Activated T-cell treated with anti-CD3 and anti-CD28 coated beads for 48 hours (primary cell): ENCODE results near the gene GCA.

Experiments used
- DNase-seq: peaks from one replicate; pipeline ENCODE4 v3.0.0-alpha.2; 2020; ENCODE audit warnings: low read depth

Gene GCA, protein sequence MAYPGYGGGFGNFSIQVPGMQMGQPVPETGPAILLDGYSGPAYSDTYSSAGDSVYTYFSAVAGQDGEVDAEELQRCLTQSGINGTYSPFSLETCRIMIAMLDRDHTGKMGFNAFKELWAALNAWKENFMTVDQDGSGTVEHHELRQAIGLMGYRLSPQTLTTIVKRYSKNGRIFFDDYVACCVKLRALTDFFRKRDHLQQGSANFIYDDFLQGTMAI

DNA sequence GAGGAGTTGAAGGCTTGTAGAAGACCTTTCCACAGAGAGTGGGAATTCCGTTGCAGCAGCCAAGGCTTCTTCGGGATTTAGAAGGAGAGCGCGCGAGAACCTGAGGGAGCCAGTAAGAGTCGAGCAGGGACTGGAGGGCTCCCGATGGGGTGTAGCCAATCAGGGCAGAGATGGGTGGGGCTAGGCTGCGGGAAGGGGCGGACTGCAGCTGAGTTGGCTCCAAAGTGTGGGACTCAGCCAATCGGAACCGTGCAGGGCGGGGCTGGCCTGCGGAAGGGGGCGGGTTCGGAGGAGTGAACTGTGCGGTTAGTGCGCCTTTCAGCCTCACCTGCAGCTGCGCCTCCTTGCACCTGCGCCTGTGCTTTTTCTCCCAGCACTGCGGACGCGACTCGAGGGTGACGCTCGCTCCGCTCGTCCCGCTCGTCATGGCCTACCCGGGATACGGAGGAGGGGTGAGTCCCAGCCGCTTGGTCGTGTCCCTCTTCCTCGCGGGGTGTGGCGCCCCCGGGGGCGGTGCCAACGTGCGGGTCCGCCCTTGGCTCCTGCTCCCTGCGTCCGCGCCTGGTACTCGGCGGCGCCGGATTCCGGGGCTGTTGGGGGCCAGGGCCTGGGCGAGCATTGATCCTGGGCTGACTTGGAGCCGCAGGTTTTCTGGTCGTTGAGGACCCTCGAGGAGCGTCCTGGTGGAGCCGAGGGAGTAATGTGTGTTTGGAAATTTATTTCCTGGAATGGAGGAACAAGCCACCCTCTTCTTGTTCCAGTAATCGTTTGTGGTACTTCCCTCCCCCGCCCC lies at the start of gene GCA:
TSS of gene GCA (plus strand) at position 309 of the 793 bp plus-strand sequence. CDS start at position 426, 117 bp downstream.
- DNase-seq: peak; percentile 96

GRCh38 chr2:162295009-162295408 lies 48.9 kb upstream of the GCA start:
- no peak for DNase-seq

- no peak for DNase-seq
These were observed 45.9 kb upstream of the GCA start for GRCh38 chr2:162297925-162298552.

GRCh38 chr2:162298669-162299335 lies 45.1 kb upstream of the GCA start:
- no peak for DNase-seq

GRCh38 chr2:162300266-162300665 lies 43.7 kb upstream of the GCA start:
- no peak for DNase-seq

- peak; percentile 12 for DNase-seq
These were observed 42.7 kb upstream of the GCA start for GRCh38 chr2:162301151-162301804.

DNA sequence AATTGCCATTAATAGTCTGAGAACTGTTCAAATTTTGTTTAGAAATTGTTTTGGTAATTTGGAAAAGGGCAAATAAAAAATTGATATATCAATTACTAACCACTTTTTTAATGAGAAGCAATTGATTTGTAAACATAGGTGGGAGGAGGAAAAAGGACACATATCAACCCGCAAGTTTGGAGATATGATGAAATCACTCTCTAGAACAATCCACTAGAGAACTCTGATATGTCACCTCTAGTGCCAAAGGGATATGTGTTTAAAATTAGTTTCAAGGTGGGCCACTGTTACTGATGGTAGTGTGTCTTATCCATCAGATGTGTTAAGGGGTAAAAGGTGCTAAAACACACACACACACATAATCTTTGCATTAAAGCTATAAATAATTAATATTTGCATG lies 42.1 kb upstream of the GCA start:
- no peak for DNase-seq

DNA sequence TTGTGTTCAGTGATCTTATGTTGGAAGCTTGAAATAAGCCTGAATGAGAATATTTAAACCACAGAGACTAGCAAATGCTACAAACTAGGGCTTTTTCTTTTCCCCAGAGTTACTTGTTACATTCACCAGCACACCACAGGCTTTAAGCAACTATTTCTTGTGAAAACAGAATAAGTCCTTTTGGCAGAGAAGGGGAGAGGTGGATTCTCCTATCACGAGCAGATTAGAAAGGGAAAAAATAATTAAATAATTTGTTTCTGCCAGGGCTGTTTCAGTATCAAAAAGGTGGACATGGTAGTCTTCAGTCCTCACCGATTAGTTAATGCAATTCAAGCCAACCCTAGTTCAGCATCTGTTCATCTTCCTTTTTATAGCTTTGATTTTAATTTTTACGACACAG lies 38.0 kb upstream of the GCA start:
- no peak for DNase-seq

DNA sequence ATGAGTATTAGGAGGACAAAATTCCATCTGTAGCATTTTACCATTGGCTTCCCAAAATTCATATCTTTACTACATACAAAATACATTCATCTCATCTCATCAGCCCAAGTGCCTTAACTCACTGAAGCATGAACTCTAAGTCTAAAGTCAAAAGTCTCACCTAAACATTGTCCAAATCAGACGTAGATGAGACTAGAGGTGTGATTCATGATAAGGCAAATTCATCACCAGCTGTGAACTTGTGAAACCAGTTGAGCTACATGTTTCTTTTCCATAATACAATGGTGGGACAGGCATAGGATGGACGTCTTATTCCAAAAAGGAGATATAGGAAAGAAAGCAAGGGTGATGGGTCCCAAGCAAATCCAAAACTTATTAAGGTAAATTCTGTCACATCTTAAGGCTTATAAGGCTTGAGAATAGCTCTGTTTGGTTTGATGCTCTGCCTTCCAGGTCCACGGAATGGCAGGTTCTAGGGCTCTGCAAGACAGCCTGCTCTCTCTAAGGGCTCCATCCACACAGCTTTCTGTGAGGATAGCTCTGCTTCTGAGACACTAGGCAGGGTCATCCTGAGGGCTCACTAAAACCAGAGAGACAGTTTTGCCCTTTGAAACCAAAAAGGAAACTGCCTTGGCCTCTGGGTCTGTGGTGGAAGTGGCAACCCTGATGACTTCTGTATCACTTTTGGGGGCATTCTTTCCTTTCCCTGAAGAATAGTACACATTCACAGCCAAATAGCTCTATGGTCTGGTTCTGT lies 35.0 kb upstream of the GCA start:
- no peak for DNase-seq

- no peak for DNase-seq
These were observed 31.1 kb upstream of the GCA start for GRCh38 chr2:162312853-162313252.

DNA sequence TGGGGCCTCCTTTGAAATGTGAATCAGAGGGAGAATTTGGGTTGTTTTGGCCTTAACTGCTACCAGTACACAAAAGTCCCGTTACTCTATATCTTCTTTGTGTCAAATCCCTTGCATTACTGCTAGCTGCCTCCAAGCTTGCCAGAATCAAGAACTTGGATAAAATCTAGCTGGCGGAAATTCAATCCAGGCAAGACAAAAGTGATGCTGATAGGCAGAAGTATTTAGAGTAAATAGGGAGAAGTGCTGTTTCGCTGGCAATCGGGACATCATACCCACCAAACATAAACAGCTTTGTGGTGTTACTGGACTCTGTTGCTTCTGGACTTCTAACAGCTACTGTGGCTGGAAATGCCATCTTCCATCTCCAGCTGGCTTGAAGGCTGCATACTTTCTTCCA lies 28.0 kb upstream of the GCA start:
- no peak for DNase-seq

- DNase-seq: no peak
These were observed 27.3 kb upstream of the GCA start for GRCh38 chr2:162316590-162316989.

DNA sequence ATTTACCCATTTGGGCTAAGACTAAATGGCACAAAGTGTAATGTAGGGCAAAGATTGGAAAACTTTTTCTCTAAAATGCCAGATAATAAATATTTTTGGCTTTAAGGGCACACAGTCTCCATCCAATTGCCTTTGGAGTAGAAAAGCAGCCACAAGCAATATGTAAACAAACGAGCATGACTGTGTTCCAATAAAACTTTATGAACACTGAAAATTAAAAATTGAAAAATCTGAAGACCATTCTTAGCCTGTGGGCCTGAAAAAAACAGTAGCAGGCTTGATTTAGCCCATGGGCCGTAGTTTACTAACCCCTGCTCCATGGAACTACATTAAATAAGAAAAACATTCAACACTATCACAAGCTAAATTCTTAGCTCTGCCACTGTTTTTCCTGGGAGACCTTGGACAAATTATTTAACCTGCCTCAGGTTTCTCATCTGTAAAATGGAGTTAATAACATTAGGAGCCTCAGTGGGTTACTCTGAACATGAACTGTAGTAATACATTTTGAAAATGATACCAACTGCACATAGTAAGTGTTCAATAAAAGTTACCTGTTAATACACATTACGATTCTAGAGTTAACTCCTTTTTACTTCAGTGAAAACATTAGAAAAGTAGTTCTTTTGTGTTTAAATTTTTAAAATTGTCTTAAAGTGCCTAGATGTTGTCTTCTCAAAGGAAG lies 26.7 kb upstream of the GCA start:
- no peak for DNase-seq

- DNase-seq: peak; percentile 11
These were observed 26.0 kb upstream of the GCA start for GRCh38 chr2:162317861-162318327.

GRCh38 chr2:162318328-162319180 lies 25.4 kb upstream of the GCA start, which contains the start of gene IFIH1:
IFIH1 (minus strand) TSS chr2:162318684; CDS start chr2:162318307, 377 bp downstream.
- peak; percentile 57 for DNase-seq

DNA sequence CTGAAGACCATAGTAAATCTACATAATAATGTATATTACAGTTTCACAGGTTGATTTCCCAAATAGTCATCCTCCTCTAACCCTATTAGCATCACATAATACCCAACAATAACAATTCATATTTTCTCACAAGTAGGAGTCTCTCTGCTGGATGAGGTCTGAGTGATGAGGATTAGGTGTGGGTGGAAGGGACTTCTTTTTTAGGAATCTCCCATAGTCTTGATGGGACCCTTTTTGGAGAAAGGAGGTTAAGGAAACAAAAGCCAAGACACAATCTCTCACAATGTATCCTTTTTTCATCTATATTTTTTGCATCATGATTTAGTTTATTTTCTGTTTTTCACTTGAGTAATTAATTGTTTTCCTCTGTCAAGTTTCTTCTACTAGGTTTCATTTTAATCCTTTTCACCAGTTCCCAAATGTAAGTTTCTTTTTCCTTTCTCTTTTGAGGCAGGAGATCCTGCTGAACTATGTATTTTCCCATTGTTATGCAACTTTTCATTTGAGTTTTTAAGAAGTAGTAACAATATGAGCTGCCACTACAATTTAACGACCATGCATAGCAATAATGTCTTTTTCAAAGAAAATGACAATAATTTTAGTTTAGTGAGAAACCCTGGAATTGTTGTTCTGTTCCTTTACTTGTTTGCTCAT lies 22.9 kb upstream of the GCA start:
- no peak for DNase-seq

GRCh38 chr2:162324953-162325352 lies 19.0 kb upstream of the GCA start:
- no peak for DNase-seq

- peak; percentile 8 for DNase-seq
These were observed 16.7 kb upstream of the GCA start for GRCh38 chr2:162327134-162327769.

GRCh38 chr2:162327806-162328205 lies 16.1 kb upstream of the GCA start:
- no peak for DNase-seq
